ENCODE data around the gene ANKLE1.

The ANKLE1 gene

DNA sequence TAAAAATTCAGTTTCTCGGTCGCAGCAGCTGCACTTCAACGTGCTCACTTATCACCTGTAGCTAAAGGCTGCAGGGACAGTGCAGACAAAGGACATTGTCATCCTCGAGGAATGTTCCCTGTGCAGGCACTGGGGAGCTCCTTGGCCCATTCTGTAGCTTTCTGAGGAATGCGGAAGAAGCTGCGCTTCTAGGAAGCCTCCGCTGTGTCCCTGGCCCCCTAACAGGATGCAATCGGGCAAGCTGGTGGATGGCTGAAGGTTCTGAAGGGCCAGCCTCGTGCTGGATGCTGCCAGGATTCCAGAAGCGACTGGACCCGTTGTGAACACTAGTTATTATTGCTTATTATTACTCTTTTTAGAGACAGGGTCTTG lies 44.9 kb downstream of the ANKLE1 start:
- in situ Hi-C loops (cut with MboI; ENCODE audit: low pct_unique_long_range_greater_than_20kb, low sequenced_read_pairs, unreplicated experiment) = no loop called here
- TF ChIP-seq, protein P1, sequence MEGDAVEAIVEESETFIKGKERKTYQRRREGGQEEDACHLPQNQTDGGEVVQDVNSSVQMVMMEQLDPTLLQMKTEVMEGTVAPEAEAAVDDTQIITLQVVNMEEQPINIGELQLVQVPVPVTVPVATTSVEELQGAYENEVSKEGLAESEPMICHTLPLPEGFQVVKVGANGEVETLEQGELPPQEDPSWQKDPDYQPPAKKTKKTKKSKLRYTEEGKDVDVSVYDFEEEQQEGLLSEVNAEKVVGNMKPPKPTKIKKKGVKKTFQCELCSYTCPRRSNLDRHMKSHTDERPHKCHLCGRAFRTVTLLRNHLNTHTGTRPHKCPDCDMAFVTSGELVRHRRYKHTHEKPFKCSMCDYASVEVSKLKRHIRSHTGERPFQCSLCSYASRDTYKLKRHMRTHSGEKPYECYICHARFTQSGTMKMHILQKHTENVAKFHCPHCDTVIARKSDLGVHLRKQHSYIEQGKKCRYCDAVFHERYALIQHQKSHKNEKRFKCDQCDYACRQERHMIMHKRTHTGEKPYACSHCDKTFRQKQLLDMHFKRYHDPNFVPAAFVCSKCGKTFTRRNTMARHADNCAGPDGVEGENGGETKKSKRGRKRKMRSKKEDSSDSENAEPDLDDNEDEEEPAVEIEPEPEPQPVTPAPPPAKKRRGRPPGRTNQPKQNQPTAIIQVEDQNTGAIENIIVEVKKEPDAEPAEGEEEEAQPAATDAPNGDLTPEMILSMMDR (IDR thresholded peaks at IDR 0.05; ENCODE audit: extremely low read depth, insufficient read depth, missing control alignments) = no peak

DNA sequence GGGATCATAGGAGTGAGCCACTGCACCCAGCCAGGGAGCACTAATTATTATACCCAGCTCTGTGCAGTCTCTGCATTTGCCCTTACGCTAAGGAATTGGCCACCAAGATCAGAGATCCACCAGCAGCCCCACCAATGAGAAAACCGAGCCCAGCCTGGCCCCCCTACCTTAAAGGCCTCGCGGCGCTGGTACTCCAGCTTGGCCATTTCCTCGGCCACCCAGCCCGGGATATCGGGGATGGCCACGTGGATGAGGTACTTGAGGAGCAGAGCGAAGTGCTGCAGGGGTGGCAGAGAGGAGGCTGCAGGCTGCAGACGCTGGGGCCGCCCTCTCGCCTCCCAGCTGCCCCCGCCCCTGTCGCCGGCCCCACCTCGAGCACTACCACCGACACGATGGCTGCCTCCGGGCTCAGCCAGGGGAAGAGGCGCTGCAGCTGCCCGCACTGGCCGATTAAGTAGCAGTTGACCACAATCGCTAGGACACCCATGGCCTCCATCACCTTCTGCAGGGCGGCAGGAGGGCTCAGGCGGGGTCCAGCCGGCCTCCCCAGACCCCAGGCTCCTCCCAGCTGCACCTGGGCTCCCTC lies 45.5 kb downstream of the ANKLE1 start:
- in situ Hi-C loops (cut with MboI; ENCODE audit: low pct_unique_long_range_greater_than_20kb, low sequenced_read_pairs, unreplicated experiment) = no loop called here
- peak; percentile 32 for DNase-seq (ENCODE audit: low spot score)
- TF ChIP-seq, protein P1 (IDR thresholded peaks at IDR 0.05; ENCODE audit: extremely low read depth, insufficient read depth, missing control alignments) = no peak

More for the DNA sequence above, 44.9 kb downstream of the ANKLE1 start:
- DNase-seq (ENCODE audit: low spot score) = no peak

DNA sequence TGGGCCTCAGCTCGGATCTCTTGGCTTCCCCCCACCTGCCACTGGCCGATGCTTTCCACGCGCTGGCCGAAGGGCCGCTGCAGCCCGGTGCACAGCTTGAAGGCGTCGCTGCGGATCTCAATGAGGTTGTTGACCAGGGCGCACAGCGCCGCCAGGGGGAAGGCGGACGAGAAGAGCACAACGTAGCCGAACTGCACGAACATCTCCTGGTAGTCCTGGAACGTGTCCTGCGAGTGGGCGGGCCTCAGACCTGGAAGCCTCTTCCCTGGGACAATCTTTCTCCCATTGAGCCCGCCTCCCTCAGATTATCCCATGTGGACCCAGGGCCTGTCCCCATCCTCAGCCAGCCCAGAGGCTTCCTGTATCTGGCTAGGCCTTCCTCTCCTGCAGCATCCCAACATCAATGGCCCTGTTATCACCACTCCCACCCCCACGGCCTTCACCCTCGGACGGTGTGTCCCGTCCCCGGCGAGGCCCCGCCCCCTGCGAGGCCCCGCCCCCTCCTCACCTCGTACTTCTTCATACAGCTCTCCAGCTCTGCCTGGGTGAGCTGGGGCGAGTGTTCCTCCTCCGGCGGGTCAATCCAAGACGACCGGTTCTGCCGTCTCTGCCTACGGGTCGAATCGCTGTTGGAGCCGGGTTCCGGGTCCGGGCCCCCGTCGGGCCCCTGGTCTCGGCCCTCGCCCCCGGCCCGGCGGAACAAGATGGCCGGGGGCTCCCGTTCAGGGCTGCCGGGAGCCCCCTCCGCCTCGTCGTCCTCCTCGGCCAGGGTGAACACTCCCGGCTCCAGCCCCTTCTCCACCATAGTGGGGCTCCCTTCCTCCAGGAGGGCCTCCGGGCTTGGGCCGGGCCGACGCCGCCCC lies 46.2 kb downstream of the ANKLE1 start:
- peak; percentile 90 for DNase-seq (ENCODE audit: low spot score)
- TF ChIP-seq, protein P1 (IDR thresholded peaks at IDR 0.05; ENCODE audit: extremely low read depth, insufficient read depth, missing control alignments) = no peak
- in situ Hi-C loops (cut with MboI; ENCODE audit: low pct_unique_long_range_greater_than_20kb, low sequenced_read_pairs, unreplicated experiment) = no loop called here

DNA sequence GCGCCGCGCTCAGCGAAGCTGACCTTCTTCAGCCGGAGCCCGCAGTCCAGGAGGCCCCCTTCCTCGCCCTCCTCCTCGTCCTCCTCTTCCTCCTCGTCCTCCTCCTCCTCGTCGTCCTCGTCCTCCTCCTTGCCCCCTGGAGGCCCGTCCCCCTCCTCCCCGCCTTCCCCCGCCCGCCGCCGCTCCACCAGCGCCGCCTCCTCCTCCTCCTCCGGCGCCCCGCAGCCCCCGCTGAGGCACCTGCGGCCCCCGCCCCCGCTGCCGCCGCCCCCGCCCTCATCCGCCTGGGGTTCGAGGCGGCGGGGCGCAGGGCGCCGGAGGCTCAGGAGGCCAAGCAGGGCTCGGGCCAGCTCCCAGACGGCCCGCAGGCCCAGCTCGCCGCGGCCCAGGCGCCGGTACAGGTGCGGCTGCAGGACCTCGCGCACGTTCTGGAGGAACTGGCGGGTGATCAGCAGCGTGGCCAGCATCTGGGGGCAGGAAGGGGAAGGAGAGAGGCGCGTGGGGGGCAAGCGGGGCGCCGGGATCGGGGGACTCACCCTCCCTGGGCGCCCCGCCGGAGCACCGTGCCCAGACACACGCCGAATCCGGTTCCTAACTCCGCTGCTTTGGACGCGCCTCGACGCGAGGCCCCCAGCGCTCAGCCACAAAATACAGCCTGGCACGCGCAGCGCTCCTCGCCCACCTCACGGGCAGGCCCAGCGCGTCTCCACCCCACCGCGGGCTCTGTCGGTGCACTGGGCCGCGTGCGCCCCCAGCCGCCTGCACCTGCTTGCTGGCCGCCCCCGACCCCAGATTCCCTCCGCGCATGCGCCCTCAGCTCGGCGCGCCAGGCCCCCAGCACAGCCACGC lies 47.0 kb downstream of the ANKLE1 start:
- TF ChIP-seq, protein P1 (IDR thresholded peaks at IDR 0.05; ENCODE audit: extremely low read depth, insufficient read depth, missing control alignments) = no peak
- in situ Hi-C loops (cut with MboI; ENCODE audit: low pct_unique_long_range_greater_than_20kb, low sequenced_read_pairs, unreplicated experiment) = no loop called here
- DNase-seq (ENCODE audit: low spot score) = peak; percentile 73

DNA sequence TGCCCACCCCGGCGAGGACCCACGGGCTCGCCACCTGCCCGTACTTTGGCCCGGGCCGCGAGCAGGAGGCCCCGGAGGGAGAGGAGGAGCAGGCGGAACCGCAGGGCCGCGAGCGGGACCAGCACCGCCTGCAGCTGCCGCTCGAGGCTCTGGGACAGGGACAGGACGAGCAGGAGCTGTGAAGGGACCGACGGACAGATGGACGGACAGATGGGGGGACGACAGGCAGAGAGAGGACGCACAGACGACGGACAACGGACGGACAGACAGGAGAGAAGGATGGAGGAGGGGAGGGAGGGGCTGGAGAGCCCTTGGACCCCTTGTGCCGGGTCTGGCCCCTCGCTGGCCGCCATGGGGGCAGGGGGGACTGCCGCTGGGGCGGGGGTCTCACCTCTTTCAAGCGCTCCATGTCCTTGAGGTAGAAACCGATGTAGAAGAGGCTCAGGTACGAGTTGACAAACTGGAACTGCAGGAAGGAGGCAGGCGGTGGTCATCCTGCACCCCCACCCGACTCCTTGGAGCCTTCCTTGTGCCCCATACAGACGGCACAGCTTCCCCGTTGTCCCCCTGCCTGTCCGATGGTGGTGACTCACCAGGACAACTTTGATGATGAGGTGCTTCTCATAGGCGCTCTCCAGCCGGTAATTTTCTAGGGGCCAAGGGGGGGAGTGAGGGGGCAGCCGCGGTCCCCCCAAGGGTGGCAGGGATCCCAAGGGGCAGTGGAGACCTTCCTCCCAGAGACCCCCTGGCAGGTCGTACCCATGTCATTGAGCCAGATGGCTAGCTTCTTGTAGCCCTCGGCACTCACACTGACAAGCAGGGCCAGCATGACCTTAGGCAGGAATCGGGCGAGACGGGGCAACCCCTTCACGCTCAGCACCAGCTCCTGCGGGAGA lies 47.9 kb downstream of the ANKLE1 start:
- in situ Hi-C loops (cut with MboI; ENCODE audit: low pct_unique_long_range_greater_than_20kb, low sequenced_read_pairs, unreplicated experiment) = no loop called here
- peak; percentile 35 for DNase-seq (ENCODE audit: low spot score)
- TF ChIP-seq, protein P1 (IDR thresholded peaks at IDR 0.05; ENCODE audit: extremely low read depth, insufficient read depth, missing control alignments) = no peak

Measured in GM13977 (cell line).